ENCODE measurements around the gene FBXO7.
"Not testable (repeated sequence)": the region's sequence is repeated elsewhere in the genome, so short reads cannot be mapped to it uniquely, and the experiment has no call there.

Gene FBXO7

GRCh38 chr22:32474635-32475467 is at the start of gene FBXO7:
FBXO7 (plus strand) TSS chr22:32474811; CDS start chr22:32475003, 192 bp downstream.
- DNase-seq (ENCODE audit: low read depth in 2 of 2, low spot score in 1 of 2) = peak; percentile 65 to 72

GRCh38 chr22:32426881-32427280 is 47.7 kb upstream of the FBXO7 start:
- DNase-seq (ENCODE audit: low read depth in 2 of 2, low spot score in 1 of 2) = no peak

- DNase-seq (ENCODE audit: low read depth in 2 of 2, low spot score in 1 of 2) = no peak
Measured at GRCh38 chr22:32430352-32430751, 44.3 kb upstream of the FBXO7 start.

GRCh38 chr22:32444068-32444467 is 30.5 kb upstream of the FBXO7 start:
- no peak for DNase-seq (ENCODE audit: low read depth in 2 of 2, low spot score in 1 of 2)

- DNase-seq (ENCODE audit: low read depth in 2 of 2, low spot score in 1 of 2) = no peak
Measured at GRCh38 chr22:32446321-32446720, 28.3 kb upstream of the FBXO7 start.

- DNase-seq (ENCODE audit: low read depth in 2 of 2, low spot score in 1 of 2) = no peak
Measured at GRCh38 chr22:32448980-32449379, 25.6 kb upstream of the FBXO7 start.

- DNase-seq (ENCODE audit: low read depth in 2 of 2, low spot score in 1 of 2) = no peak
Measured at GRCh38 chr22:32457031-32457430, 17.6 kb upstream of the FBXO7 start.

- DNase-seq (ENCODE audit: low read depth in 2 of 2, low spot score in 1 of 2) = no peak
Measured at GRCh38 chr22:32462452-32462851, 12.2 kb upstream of the FBXO7 start.

- DNase-seq (ENCODE audit: low read depth in 2 of 2, low spot score in 1 of 2) = no peak
Measured at GRCh38 chr22:32465661-32466060, 8.9 kb upstream of the FBXO7 start.

- DNase-seq (ENCODE audit: low read depth in 2 of 2, low spot score in 1 of 2) = no peak
Measured at GRCh38 chr22:32466496-32466895, 8.1 kb upstream of the FBXO7 start.

GRCh38 chr22:32469799-32470212 is 4.8 kb upstream of the FBXO7 start:
- no peak for DNase-seq (ENCODE audit: low read depth in 2 of 2, low spot score in 1 of 2)

- DNase-seq (ENCODE audit: low read depth in 2 of 2, low spot score in 1 of 2) = no peak
Measured at GRCh38 chr22:32473388-32473952, 1.1 kb upstream of the FBXO7 start.

GRCh38 chr22:32475468-32476010 is 928 bp downstream of the FBXO7 start:
- no peak for DNase-seq (ENCODE audit: low read depth in 2 of 2, low spot score in 1 of 2)

GRCh38 chr22:32476281-32477195 is 1.9 kb downstream of the FBXO7 start:
- no peak for DNase-seq (ENCODE audit: low read depth in 2 of 2, low spot score in 1 of 2)

- no peak for DNase-seq (ENCODE audit: low read depth in 2 of 2, low spot score in 1 of 2)
Measured at GRCh38 chr22:32477596-32477995, 3.0 kb downstream of the FBXO7 start.

- not testable (repeated sequence) for DNase-seq (ENCODE audit: low read depth in 2 of 2, low spot score in 1 of 2)
Measured at GRCh38 chr22:32478552-32478951, 3.9 kb downstream of the FBXO7 start.

- no peak for DNase-seq (ENCODE audit: low read depth in 2 of 2, low spot score in 1 of 2)
Measured at GRCh38 chr22:32478994-32479393, 4.4 kb downstream of the FBXO7 start.

GRCh38 chr22:32480238-32480637 is 5.6 kb downstream of the FBXO7 start:
- no peak for DNase-seq (ENCODE audit: low read depth in 2 of 2, low spot score in 1 of 2)

- no peak for DNase-seq (ENCODE audit: low read depth in 2 of 2, low spot score in 1 of 2)
Measured at GRCh38 chr22:32482708-32483107, 8.1 kb downstream of the FBXO7 start.

GRCh38 chr22:32486656-32487390 is 12.2 kb downstream of the FBXO7 start:
- no peak for DNase-seq (ENCODE audit: low read depth in 2 of 2, low spot score in 1 of 2)

GRCh38 chr22:32487461-32487860 is 12.8 kb downstream of the FBXO7 start:
- DNase-seq (ENCODE audit: low read depth in 2 of 2, low spot score in 1 of 2) = no peak
